GM12878 (cell line): Measurements from ENCODE around the gene FNDC3B. TPM values are rescaled to one million over a fixed set of nuclear protein-coding genes. Genes with fewer than 3 reads are reported as not detected.

Source experiments
- ATAC-seq: fragments of 200-7000 bp; cut with Tn5 transposase; 3 replicates; pipeline ENCODE4 v1.9.1; 2020; ENCODE audit warnings: mild to moderate bottlenecking, moderate library complexity
- BruUV-seq: library from RNA; stranded (reverse); fragments of 400-500 nt; replicated peaks from 2 replicates; lab custom pipeline; 2021; lab: Mats Ljungman, UMichigan
- CTCF ChIA-PET: fragments of 300-600 bp; sonication (Branson Sonifier 250); formaldehyde crosslinking; extraction: SDS; loops from one replicate; lab custom pipeline; 2021; ENCODE audit warnings: inconsistent platforms; lab: Yijun Ruan, JAX
- POLR2A ChIA-PET: fragments of 350-600 bp; formaldehyde crosslinking; extraction: SDS; loops from one replicate; lab custom pipeline; 2021; ENCODE audit warnings: inconsistent platforms; lab: Charles Lee
- RAD21 ChIA-PET: fragments of 300-600 bp; sonication (Branson Sonifier 250); formaldehyde crosslinking; loops from one replicate; lab custom pipeline; 2023; ENCODE audit warnings: antibody characterized with exemption; ENCODE audit not compliant: unreplicated experiment; lab: Charles Lee
- SMC1A ChIA-PET: fragments of 300-600 bp; sonication (Branson Sonifier 250); formaldehyde crosslinking; loops from one replicate; lab custom pipeline; 2023; ENCODE audit not compliant: unreplicated experiment, uncharacterized antibody; lab: Charles Lee
- DNase-seq: peaks from one replicate; pipeline ENCODE4 v3.0.0-alpha.2; 2011; ENCODE audit warnings: low read depth, low spot score
- FAIRE-seq: peaks from 3 replicates; lab custom pipeline; 2011; peaks lifted over from hg19 to GRCh38; lab: Jason Lieb, UNC
- H2AFZ ChIP-seq: 2 replicates; pipeline ENCODE4 v1.6.0; 2011; ENCODE audit warnings: low read depth, low read length, control low read depth; ENCODE audit not compliant: control insufficient read depth
- H3K27ac ChIP-seq: 2 replicates; pipeline ENCODE4 v1.5.1; 2011; ENCODE audit warnings: control low read depth; ENCODE audit not compliant: control insufficient read depth, insufficient read depth
- H3K27me3 ChIP-seq, 2 experiments: replicated peaks in 1 of 2; 2 replicates each; pipeline versions ENCODE4 v1.6.0 to v1.6.1; 2011; ENCODE audit warnings: low read length in 1 of 2; ENCODE audit not compliant: control insufficient read depth in 2 of 2, insufficient read depth in 2 of 2
- H3K36me3 ChIP-seq, 2 experiments: 2 replicates each; pipeline ENCODE4 v1.5.1; 2011; ENCODE audit warnings: low read length in 1 of 2; ENCODE audit not compliant: control insufficient read depth in 2 of 2, insufficient read depth in 2 of 2
- H3K4me1 ChIP-seq: 2 replicates; pipeline ENCODE4 v1.6.1; 2011; ENCODE audit warnings: mild to moderate bottlenecking, low read length, moderate library complexity, mixed read lengths; ENCODE audit not compliant: control insufficient read depth, insufficient read depth
- H3K4me2 ChIP-seq: 2 replicates; pipeline ENCODE4 v1.6.0; 2011; ENCODE audit warnings: control low read depth; ENCODE audit not compliant: control insufficient read depth, insufficient read depth
- H3K4me3 ChIP-seq: fragments of 200-600 bp; sonication (generic); 2 replicates; pipeline ENCODE4 v1.5.1; 2016
- H3K79me2 ChIP-seq: 2 replicates; pipeline ENCODE4 v1.6.0; 2011; ENCODE audit warnings: low read length; ENCODE audit not compliant: control insufficient read depth, insufficient read depth
- H3K9ac ChIP-seq: 2 replicates; pipeline ENCODE4 v1.8.0; 2011; ENCODE audit warnings: low read length, control low read depth, mixed read lengths; ENCODE audit not compliant: control insufficient read depth, insufficient read depth
- H3K9me3 ChIP-seq: replicated peaks from 3 replicates; pipeline ENCODE4 v1.5.1; 2011; ENCODE audit warnings: mild to moderate bottlenecking, low read length; ENCODE audit not compliant: control insufficient read depth, insufficient read depth
- H4K20me1 ChIP-seq: 2 replicates; pipeline ENCODE4 v1.6.0; 2011; ENCODE audit not compliant: control insufficient read depth, insufficient read depth
- ATF2 ChIP-seq: IDR thresholded peaks from 2 replicates; pipeline ENCODE4 v1.6.1; 2012; ENCODE audit warnings: low read length, inconsistent platforms
- BACH1 ChIP-seq: fragments of 450-650 bp; IDR thresholded peaks from 2 replicates; pipeline ENCODE4 v1.6.1; 2017; ENCODE audit warnings: mild to moderate bottlenecking, borderline replicate concordance
- EP300 ChIP-seq, 2 experiments: fragments of 150-350 bp in 1 of 2; IDR thresholded peaks; 2 replicates each; pipeline ENCODE4 v1.6.1; 2011 to 2012; ENCODE audit warnings: low read depth in 2 of 2, low read length in 2 of 2, borderline replicate concordance in 1 of 2, improper control_type of control experiment in 1 of 2, inconsistent platforms in 1 of 2; ENCODE audit not compliant: control insufficient read depth in 1 of 2
- GABPA ChIP-seq: IDR thresholded peaks from 2 replicates; pipeline ENCODE4 v1.6.1; 2014; ENCODE audit warnings: antibody characterized with exemption, low read depth, mild to moderate bottlenecking, inconsistent platforms
- GATAD2B ChIP-seq: fragments of 450-650 bp; conservative IDR thresholded peaks from 2 replicates; pipeline ENCODE4 v1.6.1; 2017; ENCODE audit warnings: low read depth, mild to moderate bottlenecking, moderate library complexity
- RELB ChIP-seq: fragments of 450-650 bp; IDR thresholded peaks from 2 replicates; pipeline ENCODE4 v1.6.1; 2017; ENCODE audit warnings: low read depth, mild to moderate bottlenecking, moderate library complexity
- SKIL ChIP-seq: fragments of 450-650 bp; IDR thresholded peaks from 2 replicates; pipeline ENCODE4 v1.6.1; 2017; ENCODE audit warnings: mild to moderate bottlenecking, low read depth, inconsistent platforms; ENCODE audit not compliant: poor library complexity, severe bottlenecking
- SRF ChIP-seq, 2 experiments: IDR thresholded peaks; 2 replicates each; pipeline ENCODE4 v1.6.1; 2011; ENCODE audit warnings: low read depth in 2 of 2, low read length in 2 of 2, mild to moderate bottlenecking in 1 of 2, moderate library complexity in 1 of 2
- TCF7 ChIP-seq: IDR thresholded peaks from 2 replicates; pipeline ENCODE4 v1.6.1; 2014; ENCODE audit warnings: antibody characterized with exemption, borderline replicate concordance
- WGBS: methylation state at CpG from one replicate; pipeline ENCODE4 v1.1.6; 2016; ENCODE audit warnings: low lambda C conversion rate; ENCODE audit not compliant: insufficient replicate concordance, insufficient coverage; ENCODE audit errors: missing lambda C conversion rate; 5-methylcytosine and 5-hydroxymethylcytosine counted together
- in situ Hi-C: fragments of 300-500 bp; cut with MboI; formaldehyde crosslinking; loops from 9 replicates; pipeline ENCODE4 v1.14.3; 2018; ENCODE audit warnings: mixed read lengths
- intact Hi-C: fragments of 100-400 bp; cut with micrococcal nuclease; formaldehyde crosslinking; loops from one replicate; pipeline ENCODE4 v1.14.2; 2022; ENCODE audit not compliant: unreplicated experiment
- polyA plus RNA-seq, 11 experiments: library from polyadenylated mRNA; depleted of rRNA in 4 of 11; unstranded in 6 of 11; stranded (reverse) in 5 of 11; fragments of >200 nt; fragmentation: Nextera tagmentation in 4 of 11; fragmentation: Illumina TruSeq in 1 of 11; extraction: Ambion mirVana in 4 of 11; extraction: Trizol in 1 of 11; gene quantifications; 1 replicate in 1 of 11; 2 replicates in 10 of 11; pipeline versions ENCODE4 v1.2.1 to v1.2.3, GENCODE V29; 2011 to 2016; ENCODE audit warnings: inconsistent platforms in 2 of 11, missing spikeins in 2 of 11, low read depth in 1 of 11
- total RNA-seq, 4 experiments: library from RNA; depleted of rRNA in 3 of 4; stranded (reverse); fragments of >200 nt in 3 of 4; fragmentation: Illumina TruSeq in 1 of 4; extraction: Trizol in 1 of 4; gene quantifications; 2 replicates each; pipeline versions ENCODE4 v1.2.1 to v1.2.3, GENCODE V29; 2013 to 2021

Gene FNDC3B
- total and polyA plus RNA-seq, 10 of the 15 experiments (the other 5 are each of a cell fraction or from before 2014, with no cell fraction given): 7.9 to 35.0 (median 18.5) TPM

GRCh38 chr3:172147113-172147818, 107.9 kb downstream of the FNDC3B start:
- ATAC-seq: no peak
- Histone ChIP-seq H3K9ac (no peak overlapping the region), H3K4me3 (no peak overlapping the region), H2AFZ (no peak overlapping the region), H3K27me3 (no peaks in the 10 kb centered on the region), H3K79me2 (peaks cover 67% of the 10 kb centered on the region), H3K27ac (peak overlapping the region; percentile 48), H3K9me3 (peaks cover 2% of the 10 kb centered on the region; the same call in 1 of the 3 replicates), H4K20me1 (no peaks in the 10 kb centered on the region), H3K36me3 (peaks cover 4 to 10% of the 10 kb centered on the region in 2 experiments; a peak in 1 of 4 replicates), H3K4me1 (peaks cover 48% of the 10 kb centered on the region), H3K4me2 (no peak overlapping the region)
- 98% methylated on average over 8 of the region's 8 CpGs for WGBS
- ChIA-PET SMC1A (interaction anchor here (0.6 to 23.1 kb wide), 17 partner anchors 8 to 501 kb away, joined by 3 to 441 read pairs (median 4); no protein-coding TSS in a partner anchor), RAD21 (interaction anchor here (0.7 to 6.8 kb wide), 13 partner anchors 8 to 185 kb away, joined by 3 to 71 read pairs (median 6); no protein-coding TSS in a partner anchor), POLR2A (interaction anchor here (1.2 to 2.2 kb wide), 4 partner anchors 10 to 76 kb away, joined by 4 to 13 read pairs (median 5); no protein-coding TSS in a partner anchor), CTCF (interaction anchor here (0.8 to 2.6 kb wide), 6 partner anchors 12 to 195 kb away, joined by 3 to 9 read pairs (median 4); no protein-coding TSS in a partner anchor)
- no peak for TF ChIP-seq BACH1
- TF ChIP-seq EP300 (IDR thresholded peaks at IDR 0.05; ENCODE audit: borderline replicate concordance in 1 of 2, control insufficient read depth in 1 of 2, low read depth in 2 of 2, low read length in 2 of 2): no peak
- TF ChIP-seq SRF (IDR thresholded peaks at IDR 0.05; ENCODE audit: low read depth in 2 of 2, low read length in 2 of 2): no peak
- no peak for TF ChIP-seq TCF7
- TF ChIP-seq ATF2: no peak
- no peak for TF ChIP-seq GATAD2B
- TF ChIP-seq RELB: no peak
- no peak for TF ChIP-seq GABPA
- TF ChIP-seq SKIL: no peak
- DNase-seq: no peak
- intact Hi-C loops: no loop called here
- FAIRE-seq: no peak
- no TSS peak for BruUV-seq
- in situ Hi-C loops: no loop called here
